HepG2 (cell line): Measurements from ENCODE around the gene APOLD1. TPM values are rescaled to one million over a fixed set of nuclear protein-coding genes. Genes with fewer than 3 reads are reported as not detected.

Experiments used
- ATAC-seq: fragments of 200-7000 bp; cut with Tn5 transposase; 3 replicates; pipeline ENCODE4 v1.9.1; 2020; ENCODE audit warnings: mild to moderate bottlenecking, moderate library complexity
- BruUV-seq: library from RNA; stranded (reverse); fragments of 400-500 nt; replicated peaks from 2 replicates; lab custom pipeline; 2021; lab: Mats Ljungman, UMichigan
- CTCF ChIA-PET: fragments of 300-600 bp; formaldehyde crosslinking; extraction: SDS; loops from one replicate; lab custom pipeline; 2021; ENCODE audit warnings: low total read pairs, inconsistent platforms, low intra/inter-chr PET ratio; lab: Yijun Ruan, JAX
- POLR2A ChIA-PET: fragments of 350-600 bp; sonication (Branson Sonifier 250); formaldehyde crosslinking; loops from one replicate; lab custom pipeline; 2020; ENCODE audit warnings: antibody characterized with exemption, inconsistent platforms; lab: Yijun Ruan, JAX
- DNase-seq: peaks from one replicate; pipeline ENCODE4 v3.0.0-alpha.2; 2015; ENCODE audit warnings: low spot score
- FAIRE-seq: peaks from 3 replicates; lab custom pipeline; 2011; peaks lifted over from hg19 to GRCh38; lab: Jason Lieb, UNC
- H2AFZ ChIP-seq: one replicate; pipeline ENCODE4 v1.6.1; 2011; ENCODE audit warnings: low read length, inconsistent platforms
- H3K27ac ChIP-seq: fragments of 300-600 bp; 3 replicates; pipeline ENCODE4 v1.8.0; 2011; ENCODE audit warnings: mixed run types, mild to moderate bottlenecking, mixed read lengths, low read length, inconsistent platforms; ENCODE audit not compliant: insufficient read depth; ENCODE audit errors: extremely low read length
- H3K27me3 ChIP-seq, 2 experiments: fragments of 200-600 bp in 1 of 2; 2 replicates in 1 of 2; 3 replicates in 1 of 2; pipeline versions ENCODE4 v1.6.0 to v1.8.0; 2011; ENCODE audit warnings: low read length in 2 of 2, mild to moderate bottlenecking in 2 of 2, moderate library complexity in 2 of 2, inconsistent platforms in 1 of 2; ENCODE audit not compliant: insufficient read depth in 2 of 2, control insufficient read depth in 1 of 2
- H3K36me3 ChIP-seq, 2 experiments: fragments of 200-600 bp in 1 of 2; replicated peaks in 1 of 2; 2 replicates in 1 of 2; 3 replicates in 1 of 2; pipeline versions ENCODE4 v1.5.1 to v1.8.0; 2011; ENCODE audit warnings: low read length in 2 of 2, inconsistent platforms in 1 of 2; ENCODE audit not compliant: insufficient read depth in 2 of 2, control insufficient read depth in 1 of 2
- H3K4me1 ChIP-seq: 2 replicates; pipeline ENCODE4 v1.5.1; 2012; ENCODE audit warnings: low read length, inconsistent platforms; ENCODE audit not compliant: insufficient read depth
- H3K4me2 ChIP-seq: 2 replicates; pipeline ENCODE4 v1.6.0; 2011; ENCODE audit warnings: low read depth, low read length, inconsistent platforms
- H3K4me3 ChIP-seq, 3 experiments: fragments of 200-600 bp in 1 of 3; sonication (generic), shearing (Covaris generic) in 1 of 3; replicated peaks in 1 of 3; 2 replicates each; pipeline ENCODE4 v1.5.1; 2011 to 2016; ENCODE audit warnings: low read length in 3 of 3, inconsistent platforms in 2 of 3, low read depth in 2 of 3, mild to moderate bottlenecking in 2 of 3, control low read depth in 1 of 3, mixed read lengths in 1 of 3; ENCODE audit not compliant: insufficient read depth in 1 of 3
- H3K79me2 ChIP-seq: one replicate; pipeline ENCODE4 v1.6.1; 2011; ENCODE audit warnings: low read length, inconsistent platforms; ENCODE audit not compliant: insufficient read depth
- H3K9ac ChIP-seq: 2 replicates; pipeline ENCODE4 v1.6.0; 2011; ENCODE audit warnings: mild to moderate bottlenecking, low read depth, low read length, inconsistent platforms; ENCODE audit not compliant: insufficient read depth
- H3K9me3 ChIP-seq: 2 replicates; pipeline ENCODE4 v1.5.1; 2012; ENCODE audit warnings: mild to moderate bottlenecking, low read length
- H4K20me1 ChIP-seq: 2 replicates; pipeline ENCODE4 v1.6.0; 2011; ENCODE audit warnings: inconsistent platforms, mild to moderate bottlenecking, low read length, moderate library complexity; ENCODE audit not compliant: insufficient read depth
- FUBP1 ChIP-seq: sonication (generic); formaldehyde crosslinking; IDR thresholded peaks from 2 replicates; pipeline ENCODE4 v1.5.1; 2020; ENCODE audit warnings: missing genetic modification reagents, mild to moderate bottlenecking, borderline replicate concordance
- NCOR1 ChIP-seq: fragments of 200-600 bp; sonication (generic); IDR thresholded peaks from 2 replicates; pipeline ENCODE4 v1.7.0; 2017; ENCODE audit warnings: antibody characterized with exemption, low read length, borderline replicate concordance
- WGBS: methylation state at CpG from one replicate; pipeline ENCODE4 v1.1.6; 2017; ENCODE audit warnings: low lambda C conversion rate; 5-methylcytosine and 5-hydroxymethylcytosine counted together
- in situ Hi-C: cut with HindIII; loops from 2 replicates; pipeline ENCODE4 v1.10.0; 2017; ENCODE audit warnings: low pct_unique_long_range_greater_than_20kb; ENCODE audit not compliant: extremely low pct_ligation_motif_present
- intact Hi-C: fragments of 100-400 bp; cut with micrococcal nuclease; formaldehyde crosslinking; loops from one replicate; pipeline ENCODE4 v1.10.0; 2022; ENCODE audit not compliant: unreplicated experiment
- polyA plus RNA-seq, 8 experiments: library from polyadenylated mRNA; depleted of rRNA in 3 of 8; stranded (reverse) in 7 of 8; unstranded in 1 of 8; fragments of >200 nt; fragmentation: Illumina TruSeq in 4 of 8; extraction: Trizol in 4 of 8; gene quantifications; 2 replicates each; pipeline versions ENCODE4 v1.2.1 to v1.2.3, GENCODE V29; 2011 to 2016; ENCODE audit warnings: low read depth in 4 of 8, missing spikeins in 1 of 8, mixed read lengths in 1 of 8; ENCODE audit not compliant: insufficient read depth in 1 of 8
- total RNA-seq, 5 experiments: library from RNA; depleted of rRNA; stranded (reverse); fragments of >200 nt; fragmentation: Illumina TruSeq; extraction: Trizol; gene quantifications; 2 replicates each; pipeline ENCODE4 v1.2.3, GENCODE V29; 2016; ENCODE audit warnings: low read depth in 1 of 5

APOLD1 gene
- total and polyA plus RNA-seq, 2 of the 13 experiments (the other 11 are each of a cell fraction or from before 2014, with no cell fraction given) = 0.20 to 0.84 TPM

- TF ChIP-seq FUBP1 (CRISPR knock-in tag) = no peak
Observed at GRCh38 chr12:12741660-12742059, 43.8 kb upstream of the APOLD1 start (continued).

- Histone ChIP-seq H3K4me3 (no peak overlapping the region), H3K27me3 (no peaks in the 10 kb centered on the region), H3K9ac (no peak overlapping the region), H3K36me3 (no peaks in the 10 kb centered on the region), H3K79me2 (no peaks in the 10 kb centered on the region), H3K4me2 (no peak overlapping the region), H4K20me1 (no peaks in the 10 kb centered on the region), H3K9me3 (no peaks in the 10 kb centered on the region), H2AFZ (no peak overlapping the region), H3K4me1 (peaks cover 26% of the 10 kb centered on the region; the same call in 1 of the 2 replicates), H3K27ac (no peak overlapping the region)
- BruUV-seq = no TSS peak
- in situ Hi-C loops = no loop called here
- intact Hi-C loops = no loop called here
- CTCF ChIA-PET = no interaction called here
- 77% methylated on average over 8 of the region's 8 CpGs for WGBS
- no peak for FAIRE-seq
- DNase-seq = no peak
- ATAC-seq = no peak
- POLR2A ChIA-PET = no interaction called here
- no peak for TF ChIP-seq NCOR1
Observed at GRCh38 chr12:12744546-12745305, 40.7 kb upstream of the APOLD1 start.
